Kidney glomerular epithelial cell (primary cell): ENCODE measurements around the gene ZNF774.
"Not testable (repeated sequence)": the region's sequence is repeated elsewhere in the genome, so short reads cannot be mapped to it uniquely, and the experiment has no call there.

Experiments
- DNase-seq: peaks from one replicate; lab custom pipeline; 2025; lab: John Stamatoyannopoulos, UW

ZNF774 gene

GRCh38 chr15:90393040-90393439 lies 41.0 kb downstream of the ZNF774 start:
- DNase-seq = no peak

- DNase-seq = no peak
Observed at GRCh38 chr15:90394074-90394473, 42.0 kb downstream of the ZNF774 start.

- no peak for DNase-seq
Observed at GRCh38 chr15:90394748-90395442, 42.8 kb downstream of the ZNF774 start.

GRCh38 chr15:90396321-90396720 lies 44.2 kb downstream of the ZNF774 start:
- DNase-seq = no peak

- DNase-seq = peak; percentile 53
Observed at GRCh38 chr15:90400005-90400758, 48.1 kb downstream of the ZNF774 start.

- DNase-seq = peak; percentile 96
Observed at GRCh38 chr15:90400759-90401314, 48.8 kb downstream of the ZNF774 start.

- DNase-seq = no peak
Observed at GRCh38 chr15:90401495-90401894, 49.4 kb downstream of the ZNF774 start.

- DNase-seq = peak; percentile 94
Observed at GRCh38 chr15:90402223-90402622, 50.1 kb downstream of the ZNF774 start.

GRCh38 chr15:90402767-90403166 lies 50.7 kb downstream of the ZNF774 start:
- DNase-seq = no peak

- DNase-seq = no peak
Observed at GRCh38 chr15:90405055-90405607, 53.0 kb downstream of the ZNF774 start.

GRCh38 chr15:90407336-90407735 lies 55.3 kb downstream of the ZNF774 start:
- DNase-seq = no peak

GRCh38 chr15:90407871-90408317 lies 55.8 kb downstream of the ZNF774 start:
- no peak for DNase-seq

GRCh38 chr15:90408657-90409056 lies 56.6 kb downstream of the ZNF774 start:
- DNase-seq = no peak

- not testable (repeated sequence) for DNase-seq
Observed at GRCh38 chr15:90409587-90409986, 57.5 kb downstream of the ZNF774 start.

GRCh38 chr15:90410316-90410715 lies 58.2 kb downstream of the ZNF774 start:
- DNase-seq = not testable (repeated sequence)

GRCh38 chr15:90411176-90411575 lies 59.1 kb downstream of the ZNF774 start:
- no peak for DNase-seq
